Right lobe of liver (tissue), 6 donors: Measurements from ENCODE around the gene TAC4. TPM values are rescaled to one million over a fixed set of nuclear protein-coding genes. Genes with fewer than 3 reads are reported as not detected.
A peak's percentile ranks its signal among the peaks of the same experiment; 100 is the strongest.

Experiments used
- ATAC-seq, 4 donors: fragments of 200-7000 bp; cut with Tn5 transposase; one replicate each; pipeline ENCODE4 v1.9.1; 2020; ENCODE audit warnings: mild to moderate bottlenecking in 4 of 4, moderate library complexity in 4 of 4
- DNase-seq, 3 donors: peaks; one replicate each; pipeline ENCODE4 v3.0.0-alpha.2; 2020
- H3K27ac ChIP-seq, 3 donors: fragments of 200-600 bp; one replicate each; pipeline ENCODE4 v1.8.0; 2022
- H3K27me3 ChIP-seq, 2 donors: fragments of 200-600 bp; one replicate each; pipeline ENCODE4 v1.8.0; 2022
- H3K36me3 ChIP-seq, 4 donors: fragments of 200-600 bp; sonication (generic) in 1 of 4; one replicate each; pipeline versions ENCODE4 v1.5.1 to v1.8.0; 2017 to 2022; ENCODE audit warnings: control low read depth in 1 of 4
- H3K4me1 ChIP-seq, 4 donors: fragments of 200-600 bp; sonication (generic) in 1 of 4; one replicate each; pipeline versions ENCODE4 v1.5.1 to v1.8.0; 2017 to 2022; ENCODE audit warnings: control low read depth in 1 of 4
- H3K4me3 ChIP-seq, 3 donors: fragments of 200-600 bp; one replicate each; pipeline ENCODE4 v1.8.0; 2022
- H3K9me3 ChIP-seq, 4 donors: fragments of 200-600 bp; sonication (generic) in 1 of 4; one replicate each; pipeline versions ENCODE4 v1.5.1 to v1.8.0; 2017 to 2022; ENCODE audit warnings: control low read depth in 1 of 4
- CTCF ChIP-seq, 4 donors: fragments of 200-600 bp in 3 of 4; fragments of 450-650 bp in 1 of 4; IDR thresholded peaks; one replicate each; pipeline versions ENCODE4 v1.5.1 to v1.8.0; 2016 to 2022; ENCODE audit warnings: antibody characterized with exemption in 4 of 4, mild to moderate bottlenecking in 2 of 4
- POLR2A ChIP-seq: fragments of 450-650 bp; IDR thresholded peaks from one replicate; pipeline ENCODE4 v1.6.1; 2017; ENCODE audit warnings: antibody characterized with exemption, mild to moderate bottlenecking
- WGBS: methylation state at CpG from one replicate; pipeline ENCODE4 v1.1.6; 2018; ENCODE audit warnings: low coverage, low lambda C conversion rate; ENCODE audit not compliant: insufficient coverage; ENCODE audit errors: missing lambda C conversion rate; 5-methylcytosine and 5-hydroxymethylcytosine counted together
- intact Hi-C, 2 donors: fragments of 100-400 bp; cut with DNase I; formaldehyde crosslinking; loops; one replicate each; pipeline versions ENCODE4 v1.11.2 to v1.14.1; 2022
- total RNA-seq, 6 experiments: library from RNA; depleted of rRNA in 2 of 6; stranded (reverse); fragments of >200 nt in 2 of 6; fragmentation: NEBNext Ultra II Directional in 3 of 6; extraction: Animal tissue kit (Norgen Biotek cat#: 25700) in 3 of 6; gene quantifications; one replicate each; pipeline versions ENCODE4 v1.1.0 to v1.2.4, GENCODE V29; 2016 to 2023
- donor health status: DM: no; HTN: yes; CAD: no.
- donor health status: DM: no; HTN: no; CAD: no.
- donor health status: DM: no; HTN: no; CAD: no.
- donor health status: DM: no; HTN: yes; CAD: no.
- donor health status: DM: no; HTN: yes; CAD: no.

The TAC4 gene
- total RNA-seq, 6 experiments from 2014 or later = not detected

GRCh38 chr17:49891694-49892389, 44.0 kb upstream of the TAC4 start:
- no peak for TF ChIP-seq POLR2A
- no peaks in the 10 kb centered on the region for H3K27me3 ChIP-seq
- DNase-seq = no peak
- no peak overlapping the region for H3K27ac ChIP-seq
- WGBS = 79% methylated on average over 9 of the region's 10 CpGs
- no peaks in the 10 kb centered on the region for H3K9me3 ChIP-seq
- H3K36me3 ChIP-seq = no peaks in the 10 kb centered on the region
- ATAC-seq = no peak
- no peaks in the 10 kb centered on the region for H3K4me1 ChIP-seq
- H3K4me3 ChIP-seq = no peak overlapping the region
- intact Hi-C loops = no loop called here

DNA sequence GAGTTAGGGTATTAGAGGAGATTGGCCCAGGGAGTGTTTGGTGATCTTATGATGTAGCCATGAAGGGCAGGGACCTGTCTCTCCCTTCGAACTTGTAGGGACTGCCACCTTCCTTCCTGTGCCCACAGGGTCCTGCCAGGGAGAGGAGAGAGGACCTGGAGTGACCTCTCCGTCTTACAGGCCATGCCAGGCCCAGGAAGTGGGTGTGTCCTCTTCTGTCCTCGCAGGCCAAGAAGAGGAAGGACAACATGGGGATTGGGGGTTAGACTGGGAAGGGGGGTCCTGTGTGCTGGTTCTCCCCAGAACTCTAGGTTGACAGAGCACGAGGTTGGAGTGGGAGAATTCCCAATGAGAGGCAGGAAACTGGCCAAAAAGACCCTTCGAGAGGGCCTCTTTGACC, 43.4 kb upstream of the TAC4 start:
- no peaks in the 10 kb centered on the region for H3K4me1 ChIP-seq
- no peak overlapping the region for H3K27ac ChIP-seq
- WGBS = 60% methylated on average over 2 of the region's 5 CpGs
- TF ChIP-seq CTCF (IDR thresholded peaks at IDR 0.05) (no peak), POLR2A (no peak)
- no peaks in the 10 kb centered on the region for H3K36me3 ChIP-seq
- intact Hi-C loops = no loop called here
- peak in 2 of 4 donors; percentile 40 to 43 for ATAC-seq
- no peak overlapping the region for H3K4me3 ChIP-seq
- no peak for DNase-seq
- no peaks in the 10 kb centered on the region for H3K27me3 ChIP-seq
- H3K9me3 ChIP-seq = no peaks in the 10 kb centered on the region

DNA sequence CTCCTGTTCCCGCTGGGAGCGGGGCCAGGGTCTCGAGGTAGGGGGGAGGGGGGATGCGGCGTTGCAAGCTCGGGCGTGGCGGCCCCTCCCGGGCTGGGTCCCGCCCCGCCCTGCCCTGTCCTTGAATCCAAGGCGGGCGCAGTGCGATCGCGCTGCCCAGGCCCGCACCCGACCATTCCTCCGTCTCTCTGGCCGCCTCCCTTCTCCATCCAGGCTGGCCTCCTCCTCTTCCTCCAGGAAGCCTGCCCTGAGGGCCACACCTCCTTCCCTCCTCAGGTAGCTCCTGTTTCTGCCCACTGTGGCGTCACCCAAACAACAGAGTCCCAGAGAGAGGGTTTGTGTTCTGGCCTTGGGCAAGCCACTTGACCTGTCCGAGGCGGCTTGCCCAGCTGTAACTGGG, 43.0 kb upstream of the TAC4 start:
- H3K36me3 ChIP-seq = no peaks in the 10 kb centered on the region
- intact Hi-C loops = no loop called here
- 25% methylated on average over 9 of the region's 23 CpGs for WGBS
- TF ChIP-seq POLR2A (no peak), CTCF (IDR thresholded peaks at IDR 0.05) (no peak)
- DNase-seq = no peak
- H3K27me3 ChIP-seq = no peaks in the 10 kb centered on the region
- no peaks in the 10 kb centered on the region for H3K4me1 ChIP-seq
- no peak overlapping the region for H3K27ac ChIP-seq
- H3K9me3 ChIP-seq = no peaks in the 10 kb centered on the region
- no peak for ATAC-seq
- no peak overlapping the region for H3K4me3 ChIP-seq

DNA sequence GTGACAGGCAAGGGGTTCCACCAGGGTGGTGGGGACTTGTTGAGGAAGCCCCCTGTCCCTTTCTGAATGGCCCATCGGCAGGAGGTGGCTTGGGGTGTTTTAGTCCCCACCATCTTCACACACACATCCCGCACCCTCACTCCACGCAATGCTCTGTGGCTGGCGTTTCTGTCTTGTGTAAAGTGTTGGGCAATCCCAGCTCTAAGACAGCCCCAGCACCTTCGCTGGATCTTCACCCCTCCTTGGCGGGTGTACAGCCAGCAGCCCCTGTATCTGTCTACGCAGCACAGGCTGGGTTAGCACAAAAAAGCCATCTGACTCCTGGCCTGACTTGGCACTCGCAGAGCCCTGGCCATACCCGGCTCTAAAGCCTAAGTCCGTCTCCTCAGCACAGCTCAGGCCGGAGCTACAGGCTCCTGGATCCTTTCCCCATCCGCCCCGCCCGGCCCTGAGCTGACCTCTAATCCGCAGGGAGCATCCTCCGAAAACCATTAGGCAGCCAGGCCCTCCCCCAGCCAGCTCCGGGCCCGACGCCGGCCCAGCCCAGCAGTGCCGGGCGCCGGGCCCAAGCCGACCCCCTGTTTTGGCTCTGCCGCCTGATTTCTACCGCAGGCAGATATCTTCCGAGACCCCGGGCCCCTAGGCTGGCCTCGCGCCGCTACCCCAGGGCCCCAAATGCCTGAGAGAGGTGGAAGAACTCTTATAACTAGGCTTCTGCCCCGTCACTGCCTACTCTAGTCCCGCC, 42.4 kb upstream of the TAC4 start:
- TF ChIP-seq CTCF (IDR thresholded peaks at IDR 0.05) = no peak
- no peak for TF ChIP-seq POLR2A
- DNase-seq (no peak), ATAC-seq (peak in 1 of 4 donors; percentile 9)
- no peaks in the 10 kb centered on the region for H3K36me3 ChIP-seq
- no peak overlapping the region for H3K27ac ChIP-seq
- no peaks in the 10 kb centered on the region for H3K27me3 ChIP-seq
- no CpG with 5 or more reads among the region's 33 CpGs for WGBS
- intact Hi-C loops = no loop called here
- H3K4me1 ChIP-seq = no peaks in the 10 kb centered on the region
- H3K4me3 ChIP-seq = no peak overlapping the region
- no peaks in the 10 kb centered on the region for H3K9me3 ChIP-seq

- no CpG with 5 or more reads among the region's 12 CpGs for WGBS
- TF ChIP-seq CTCF (IDR thresholded peaks at IDR 0.05) = no peak
- TF ChIP-seq POLR2A = no peak
- H3K36me3 ChIP-seq = no peaks in the 10 kb centered on the region
- DNase-seq = no peak
- no peaks in the 10 kb centered on the region for H3K4me1 ChIP-seq
- intact Hi-C loops = no loop called here
- no peak for ATAC-seq
- H3K27ac ChIP-seq = no peak overlapping the region
- no peaks in the 10 kb centered on the region for H3K9me3 ChIP-seq
- no peaks in the 10 kb centered on the region for H3K27me3 ChIP-seq
- H3K4me3 ChIP-seq = no peak overlapping the region
Measured at GRCh38 chr17:49889500-49889899, 41.6 kb upstream of the TAC4 start.
